ENCODE data around the gene REPS1.

Gene REPS1

DNA sequence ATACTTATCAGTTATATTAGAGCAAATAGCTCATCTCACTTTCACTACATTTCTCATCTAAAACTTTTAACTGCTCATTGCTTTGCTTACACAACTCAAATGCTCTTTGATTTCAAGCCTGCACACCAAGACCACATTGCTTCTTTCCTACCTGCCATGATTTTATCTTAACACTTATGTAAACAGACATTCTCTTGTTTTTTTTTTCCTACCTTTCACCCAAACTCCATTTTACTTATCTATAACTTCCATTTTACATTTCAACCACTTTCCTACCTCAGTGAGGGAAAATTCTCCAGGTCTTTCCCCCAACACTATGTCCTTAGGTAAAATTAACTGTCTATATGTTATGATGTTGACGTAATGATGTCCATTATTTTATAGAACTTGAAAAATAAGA lies 24.0 kb downstream of the REPS1 start:
- DNase-seq (ENCODE audit: insufficient read length, low spot score) (no peak), FAIRE-seq (no peak)
- TF ChIP-seq POU2F2 (IDR thresholded peaks at IDR 0.05; ENCODE audit: low read depth, low read length): no peak

DNA sequence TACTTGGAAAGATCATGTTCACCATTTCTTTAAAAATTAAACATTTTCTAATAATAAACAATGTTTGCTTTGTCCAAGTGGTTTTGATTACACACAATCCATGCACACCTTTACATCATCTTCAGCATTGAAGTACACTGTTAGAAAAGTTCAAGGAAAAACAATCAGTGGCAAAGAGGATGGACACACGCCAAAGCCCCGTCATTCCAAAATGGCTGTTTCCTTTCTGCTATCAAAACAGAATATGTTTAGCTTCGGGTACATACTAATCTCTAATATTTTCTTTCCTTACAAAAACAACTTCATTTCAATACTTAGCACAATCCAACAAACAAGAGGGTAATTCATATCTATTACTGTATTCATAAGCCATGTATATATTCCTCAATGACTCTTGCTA lies 24.5 kb downstream of the REPS1 start:
- TF ChIP-seq PAX5 (IDR thresholded peaks at IDR 0.05; ENCODE audit: insufficient read depth, low read length, severe bottlenecking): no peak
- TF ChIP-seq TAF1 (IDR thresholded peaks at IDR 0.05; ENCODE audit: low read depth, low read length): no peak
- no peak for TF ChIP-seq POLR2A (IDR thresholded peaks at IDR 0.05; ENCODE audit: low read depth, low read length)
- no peak for TF ChIP-seq POLR2AphosphoS5 (IDR thresholded peaks at IDR 0.05; ENCODE audit: low read depth, low read length)
- TF ChIP-seq SPI1 (IDR thresholded peaks at IDR 0.05; ENCODE audit: low read depth, low read length): no peak
- no peak for TF ChIP-seq POU2F2 (IDR thresholded peaks at IDR 0.05; ENCODE audit: low read depth, low read length)
- no peak for DNase-seq (ENCODE audit: insufficient read length, low spot score)
- FAIRE-seq: no peak

DNA sequence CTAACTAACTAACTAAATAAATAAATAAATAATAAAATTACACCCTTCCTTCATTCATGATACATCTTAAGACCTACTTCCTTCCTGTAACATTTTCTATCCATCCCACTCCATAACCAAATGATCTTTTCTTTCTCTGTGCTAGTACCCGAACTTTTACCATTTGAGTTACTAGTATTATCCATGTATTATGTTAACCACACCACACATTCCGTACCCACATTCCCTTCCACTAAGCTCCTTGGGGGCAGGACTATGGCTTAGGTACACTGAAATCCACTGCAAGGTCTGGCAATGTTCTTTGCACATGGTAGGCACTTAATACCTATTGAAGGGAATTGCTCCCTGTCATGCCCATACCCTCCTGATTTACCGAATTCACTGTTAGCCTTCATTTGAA lies 24.9 kb downstream of the REPS1 start:
- FAIRE-seq (no peak), DNase-seq (ENCODE audit: insufficient read length, low spot score) (no peak)
- TF ChIP-seq POLR2AphosphoS5 (IDR thresholded peaks at IDR 0.05; ENCODE audit: low read depth, low read length) (no peak), PAX5 (IDR thresholded peaks at IDR 0.05; ENCODE audit: insufficient read depth, low read length, severe bottlenecking) (no peak), TAF1 (IDR thresholded peaks at IDR 0.05; ENCODE audit: low read depth, low read length) (no peak), SPI1 (IDR thresholded peaks at IDR 0.05; ENCODE audit: low read depth, low read length) (no peak), POU2F2 (IDR thresholded peaks at IDR 0.05; ENCODE audit: low read depth, low read length) (no peak), POLR2A (IDR thresholded peaks at IDR 0.05; ENCODE audit: low read depth, low read length) (no peak)

DNA sequence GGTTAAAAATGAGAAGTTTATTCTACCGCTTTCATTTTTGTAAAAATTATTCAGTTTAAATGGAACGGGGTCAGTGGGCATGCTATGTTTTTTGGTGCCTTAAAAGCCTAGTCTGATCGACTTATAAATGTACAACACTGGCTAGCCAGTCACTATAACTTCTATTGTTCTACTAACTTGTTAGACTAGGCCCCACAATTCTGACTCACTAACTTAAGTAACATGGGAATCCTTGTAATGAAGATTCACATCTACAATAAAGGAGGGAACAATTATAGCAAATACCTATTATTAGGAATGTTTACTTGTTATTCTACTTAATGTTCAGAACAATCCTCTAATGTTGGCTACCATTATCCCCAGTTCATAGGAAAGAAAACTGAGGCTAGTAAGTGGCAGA lies 28.5 kb downstream of the REPS1 start:
- FAIRE-seq (no peak), DNase-seq (ENCODE audit: insufficient read length, low spot score) (no peak)
- no peak for TF ChIP-seq POU2F2 (IDR thresholded peaks at IDR 0.05; ENCODE audit: low read depth, low read length)
- no peak for TF ChIP-seq POLR2A (IDR thresholded peaks at IDR 0.05; ENCODE audit: low read depth, low read length)
- TF ChIP-seq SPI1 (IDR thresholded peaks at IDR 0.05; ENCODE audit: low read depth, low read length): no peak
- no peak for TF ChIP-seq PAX5 (IDR thresholded peaks at IDR 0.05; ENCODE audit: insufficient read depth, low read length, severe bottlenecking)

DNA sequence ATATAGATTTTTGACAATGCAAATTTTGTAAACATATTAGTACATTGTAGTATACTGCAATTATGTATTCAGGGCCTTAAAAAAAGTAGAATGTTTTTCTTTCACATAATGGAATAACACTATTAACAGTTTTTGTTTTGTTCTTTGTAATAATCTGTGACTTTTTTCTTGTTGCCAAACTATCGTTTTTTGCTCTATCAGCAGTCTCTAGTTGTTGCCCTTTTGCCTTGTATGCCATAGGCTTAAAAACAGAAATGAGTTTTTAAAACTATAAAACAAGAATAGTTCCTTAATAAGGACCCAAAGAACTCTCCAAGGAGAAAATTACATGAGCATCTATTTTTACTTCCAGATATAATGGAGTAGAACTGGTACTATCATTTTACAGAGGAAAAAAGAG lies 29.5 kb downstream of the REPS1 start:
- FAIRE-seq (no peak), DNase-seq (ENCODE audit: insufficient read length, low spot score) (no peak)
- TF ChIP-seq POLR2A (IDR thresholded peaks at IDR 0.05; ENCODE audit: low read depth, low read length) (no peak), PAX5 (IDR thresholded peaks at IDR 0.05; ENCODE audit: insufficient read depth, low read length, severe bottlenecking) (no peak), POU2F2 (IDR thresholded peaks at IDR 0.05; ENCODE audit: low read depth, low read length) (no peak), TAF1 (IDR thresholded peaks at IDR 0.05; ENCODE audit: low read depth, low read length) (no peak), SPI1 (IDR thresholded peaks at IDR 0.05; ENCODE audit: low read depth, low read length) (no peak), POLR2AphosphoS5 (IDR thresholded peaks at IDR 0.05; ENCODE audit: low read depth, low read length) (no peak)

DNA sequence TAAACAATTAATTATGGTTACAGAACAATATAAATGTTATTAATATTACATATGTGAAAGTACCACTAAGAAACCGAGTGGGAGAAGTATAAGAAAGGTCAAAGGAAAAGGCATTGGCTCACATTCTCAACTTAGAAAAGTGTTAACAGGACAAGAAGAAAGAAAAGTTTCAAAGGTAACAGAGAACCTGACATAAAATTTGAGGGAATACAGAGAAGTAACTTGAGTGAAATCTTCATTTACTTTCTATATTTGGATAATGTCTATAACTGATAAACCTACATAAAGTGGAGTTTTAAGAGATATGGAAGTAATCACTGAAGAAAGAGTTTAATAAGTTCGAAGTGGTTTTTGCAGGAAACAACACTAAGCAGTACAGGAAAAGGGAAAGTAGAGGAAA lies 30.1 kb downstream of the REPS1 start:
- TF ChIP-seq SPI1 (IDR thresholded peaks at IDR 0.05; ENCODE audit: low read depth, low read length) (no peak), PAX5 (IDR thresholded peaks at IDR 0.05; ENCODE audit: insufficient read depth, low read length, severe bottlenecking) (no peak), TAF1 (IDR thresholded peaks at IDR 0.05; ENCODE audit: low read depth, low read length) (no peak), POLR2A (IDR thresholded peaks at IDR 0.05; ENCODE audit: low read depth, low read length) (no peak), POU2F2 (IDR thresholded peaks at IDR 0.05; ENCODE audit: low read depth, low read length) (no peak), POLR2AphosphoS5 (IDR thresholded peaks at IDR 0.05; ENCODE audit: low read depth, low read length) (no peak)
- no peak for FAIRE-seq
- DNase-seq (ENCODE audit: insufficient read length, low spot score): no peak

DNA sequence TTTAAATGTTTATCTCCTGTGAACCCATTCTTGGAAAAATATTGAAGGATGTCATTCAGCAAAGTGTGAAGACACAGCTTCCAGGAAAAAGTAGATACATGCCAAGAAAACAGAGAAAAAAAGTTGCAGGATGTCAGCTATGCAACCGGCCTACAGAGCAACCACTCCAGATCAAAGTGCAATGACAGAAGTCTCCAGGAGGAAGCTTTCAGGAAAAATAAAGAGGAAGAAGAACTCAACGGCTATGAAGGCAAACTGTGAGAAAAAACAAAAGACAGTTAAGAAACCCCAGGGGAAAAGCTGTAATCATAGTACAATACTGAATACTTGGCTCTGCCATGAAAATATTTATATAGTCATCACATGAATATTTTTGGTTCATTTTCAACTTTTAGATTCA lies 30.6 kb downstream of the REPS1 start:
- FAIRE-seq: no peak
- TF ChIP-seq SPI1 (IDR thresholded peaks at IDR 0.05; ENCODE audit: low read depth, low read length): no peak
- no peak for TF ChIP-seq TAF1 (IDR thresholded peaks at IDR 0.05; ENCODE audit: low read depth, low read length)
- TF ChIP-seq POU2F2 (IDR thresholded peaks at IDR 0.05; ENCODE audit: low read depth, low read length): no peak
- no peak for TF ChIP-seq PAX5 (IDR thresholded peaks at IDR 0.05; ENCODE audit: insufficient read depth, low read length, severe bottlenecking)
- TF ChIP-seq POLR2AphosphoS5 (IDR thresholded peaks at IDR 0.05; ENCODE audit: low read depth, low read length): no peak
- TF ChIP-seq POLR2A (IDR thresholded peaks at IDR 0.05; ENCODE audit: low read depth, low read length): no peak
- DNase-seq (ENCODE audit: insufficient read length, low spot score): no peak

DNA sequence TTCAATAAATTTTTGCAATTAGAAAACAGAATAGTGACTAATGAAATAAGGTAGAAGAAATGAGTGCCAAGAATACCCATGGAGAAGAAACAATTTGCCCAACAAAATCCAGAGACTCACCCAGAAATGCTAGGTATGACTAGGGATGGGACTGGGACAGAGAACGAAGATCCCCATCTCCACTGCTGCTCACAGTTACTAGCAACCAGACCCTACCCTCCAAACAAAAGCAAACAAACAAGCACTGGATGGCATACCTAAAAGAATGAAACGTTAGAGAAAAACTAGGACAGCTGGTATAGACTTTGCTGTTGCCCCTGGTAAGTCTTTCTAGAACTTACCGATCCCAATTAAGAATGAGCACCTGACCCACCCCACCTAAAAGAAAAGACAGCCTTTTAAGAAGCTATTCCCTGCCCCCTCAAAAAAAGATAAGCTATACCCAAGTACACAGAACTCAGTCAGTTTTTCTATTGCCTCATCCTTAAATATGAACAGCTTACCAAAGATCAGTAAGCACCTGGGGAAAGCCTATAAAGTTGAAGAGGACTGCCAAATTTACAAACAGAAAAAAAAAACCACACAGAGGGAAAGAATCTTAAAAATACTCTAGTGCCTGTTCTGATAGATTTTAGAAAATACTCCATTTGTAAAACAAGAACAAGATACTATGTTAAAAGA lies 31.7 kb downstream of the REPS1 start:
- DNase-seq (ENCODE audit: insufficient read length, low spot score) (no peak), FAIRE-seq (no peak)

DNA sequence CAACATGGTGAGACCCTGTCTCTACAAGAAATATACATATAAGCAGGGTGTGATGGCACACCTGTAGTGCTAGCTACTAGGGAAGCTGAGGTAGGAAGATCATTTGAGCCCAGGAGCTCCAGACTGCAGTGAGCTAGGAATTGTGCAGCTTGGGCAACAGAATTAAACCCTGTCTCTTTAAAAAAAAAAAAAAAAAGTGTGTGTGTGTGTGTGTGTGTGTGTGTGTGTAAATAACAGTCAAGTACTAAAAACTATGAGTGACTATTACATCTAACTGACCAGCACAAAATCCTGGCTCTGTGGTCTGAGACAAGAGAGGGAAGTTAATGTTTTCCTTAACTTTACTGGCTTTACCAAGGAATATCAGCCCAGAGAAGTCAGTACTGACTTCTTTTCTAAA lies 32.8 kb downstream of the REPS1 start:
- FAIRE-seq (no peak), DNase-seq (ENCODE audit: insufficient read length, low spot score) (no peak)
- TF ChIP-seq SPI1 (IDR thresholded peaks at IDR 0.05; ENCODE audit: low read depth, low read length) (no peak), POU2F2 (IDR thresholded peaks at IDR 0.05; ENCODE audit: low read depth, low read length) (no peak), PAX5 (IDR thresholded peaks at IDR 0.05; ENCODE audit: insufficient read depth, low read length, severe bottlenecking) (no peak), POLR2A (IDR thresholded peaks at IDR 0.05; ENCODE audit: low read depth, low read length) (no peak), TAF1 (IDR thresholded peaks at IDR 0.05; ENCODE audit: low read depth, low read length) (no peak), POLR2AphosphoS5 (IDR thresholded peaks at IDR 0.05; ENCODE audit: low read depth, low read length) (no peak)

More for the DNA sequence above, 31.7 kb downstream of the REPS1 start:
- no peak for TF ChIP-seq PAX5 (IDR thresholded peaks at IDR 0.05; ENCODE audit: insufficient read depth, low read length, severe bottlenecking)
- TF ChIP-seq TAF1 (IDR thresholded peaks at IDR 0.05; ENCODE audit: low read depth, low read length): no peak

DNA sequence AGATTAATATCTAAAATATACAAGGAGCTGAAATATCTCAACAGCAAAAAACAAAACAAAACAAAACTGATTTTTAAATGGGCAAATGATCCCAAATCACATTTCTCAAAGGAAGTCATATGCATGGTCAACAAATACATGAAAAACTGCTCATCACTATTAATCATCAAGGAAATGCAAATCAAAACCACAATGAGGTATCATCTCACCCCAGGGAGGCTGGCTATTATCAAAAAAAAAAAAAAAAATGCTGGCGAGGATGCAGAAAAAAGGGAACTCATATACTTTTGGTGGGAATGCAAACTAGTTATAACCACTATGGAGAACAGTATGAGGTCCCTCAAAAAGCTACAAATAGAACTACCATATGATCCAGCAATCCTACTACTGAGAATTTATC lies 34.6 kb downstream of the REPS1 start:
- TF ChIP-seq SPI1 (IDR thresholded peaks at IDR 0.05; ENCODE audit: low read depth, low read length): 0 out of 2 replicates have a peak, but pooled peaks have one; percentile 12
- no peak for TF ChIP-seq POLR2A (IDR thresholded peaks at IDR 0.05; ENCODE audit: low read depth, low read length)
- FAIRE-seq (no peak), DNase-seq (ENCODE audit: insufficient read length, low spot score) (no peak)

Measured in GM12891 (cell line).